ES-I3 (cell line): ENCODE data around the gene CRACDL.

Source experiments
- H3K36me3 ChIP-seq: 2 replicates; pipeline ENCODE4 v1.6.1; 2013; ENCODE audit warnings: mild to moderate bottlenecking, low read length, control low read depth, moderate library complexity; ENCODE audit not compliant: insufficient read depth
- H3K4me1 ChIP-seq: 2 replicates; pipeline ENCODE4 v1.6.1; 2013; ENCODE audit warnings: mild to moderate bottlenecking, control low read depth, low read length; ENCODE audit not compliant: insufficient read depth
- H3K9ac ChIP-seq: 2 replicates; pipeline ENCODE4 v1.6.1; 2013; ENCODE audit warnings: low read depth, mild to moderate bottlenecking, low read length, moderate library complexity
- H3K9me3 ChIP-seq: 2 replicates; pipeline ENCODE4 v1.6.1; 2013; ENCODE audit warnings: mild to moderate bottlenecking, low read length, moderate library complexity; ENCODE audit not compliant: control insufficient read depth, insufficient read depth

Gene CRACDL

DNA sequence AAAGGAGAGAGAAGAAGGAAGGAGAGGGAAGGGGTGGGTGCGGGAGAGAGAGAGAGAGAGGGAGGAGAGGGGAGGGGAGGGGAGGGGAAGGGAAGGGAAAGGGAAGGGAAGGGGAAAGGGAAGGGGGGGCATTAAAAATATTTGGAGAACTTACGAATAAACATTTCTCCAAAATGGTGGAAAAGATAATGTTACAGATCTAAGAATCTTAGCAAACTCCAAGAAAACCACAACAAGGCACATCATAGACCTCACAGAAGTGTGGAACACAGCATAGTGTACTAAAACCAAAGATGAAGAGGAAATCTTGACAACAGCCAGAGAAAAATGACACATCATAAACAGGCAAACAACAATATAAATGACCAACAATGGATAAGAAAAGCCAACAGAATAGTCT lies 83.1 kb downstream of the CRACDL start:
- H3K4me1 ChIP-seq = no peaks in the 10 kb centered on the region
- H3K36me3 ChIP-seq = no peaks in the 10 kb centered on the region
- no peak overlapping the region for H3K9ac ChIP-seq
- no peaks in the 10 kb centered on the region for H3K9me3 ChIP-seq

DNA sequence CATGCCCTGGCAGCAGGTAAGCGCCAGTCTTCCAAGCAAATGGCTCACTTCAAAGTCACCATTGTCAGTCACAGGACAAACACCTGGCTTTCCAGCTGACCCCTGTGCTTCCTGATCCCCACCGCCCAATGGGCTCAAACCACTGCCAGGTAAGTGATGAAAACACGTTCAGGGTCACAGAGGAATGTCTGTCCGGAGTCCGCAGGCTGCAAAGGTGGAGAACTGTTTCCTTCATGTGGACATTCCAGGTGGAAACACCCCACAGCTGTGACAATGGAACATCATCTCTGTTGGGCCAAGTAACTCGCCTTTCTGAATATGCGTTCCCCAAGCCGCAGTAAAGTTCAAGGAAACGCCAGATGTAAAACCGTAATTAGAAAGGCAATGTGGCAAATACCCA lies 86.0 kb downstream of the CRACDL start:
- H3K9me3 ChIP-seq = no peaks in the 10 kb centered on the region
- no peaks in the 10 kb centered on the region for H3K4me1 ChIP-seq
- no peaks in the 10 kb centered on the region for H3K36me3 ChIP-seq
- no peak overlapping the region for H3K9ac ChIP-seq

DNA sequence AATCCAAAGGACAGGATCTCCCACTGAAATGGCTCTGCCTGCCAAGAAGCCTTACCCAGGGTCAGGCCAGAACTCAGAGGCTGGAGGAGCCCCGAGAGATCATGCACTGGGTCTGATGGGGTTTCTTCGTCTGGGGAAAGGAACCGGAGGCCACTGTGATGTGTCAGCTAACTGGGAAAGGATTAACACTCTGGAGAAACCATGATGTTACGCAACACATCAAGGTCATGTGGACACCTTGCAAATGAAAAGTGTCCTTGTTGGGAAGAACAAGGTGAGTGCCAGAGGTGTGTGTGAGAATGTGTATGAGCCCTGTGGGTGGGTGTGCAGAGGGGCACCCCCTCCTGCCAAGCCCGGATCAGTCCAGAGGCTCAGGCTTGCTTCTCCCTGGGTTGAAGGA lies 86.9 kb downstream of the CRACDL start:
- Histone ChIP-seq H3K9me3 (no peaks in the 10 kb centered on the region), H3K4me1 (no peaks in the 10 kb centered on the region), H3K36me3 (no peaks in the 10 kb centered on the region), H3K9ac (no peak overlapping the region)

DNA sequence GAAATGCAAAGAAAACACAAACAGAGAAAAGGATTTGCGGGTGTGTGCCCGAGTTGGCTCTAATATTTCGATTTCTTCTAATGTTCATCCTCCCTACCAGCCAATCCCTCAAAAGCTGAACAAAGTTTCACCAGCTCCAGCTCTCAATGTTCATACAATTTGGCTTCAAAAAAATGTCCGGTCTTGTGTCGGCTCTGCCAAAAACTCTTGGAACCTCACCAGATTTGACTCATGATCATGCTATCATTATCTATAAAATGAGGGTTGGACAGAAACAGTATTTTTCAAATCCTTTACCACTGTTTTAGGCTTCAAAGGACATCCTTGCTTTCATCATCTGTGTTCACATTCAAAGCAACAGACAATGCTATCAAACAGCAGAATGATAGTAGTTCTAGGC lies 88.2 kb downstream of the CRACDL start:
- Histone ChIP-seq H3K4me1 (no peaks in the 10 kb centered on the region), H3K36me3 (no peaks in the 10 kb centered on the region), H3K9ac (no peak overlapping the region), H3K9me3 (no peaks in the 10 kb centered on the region)

DNA sequence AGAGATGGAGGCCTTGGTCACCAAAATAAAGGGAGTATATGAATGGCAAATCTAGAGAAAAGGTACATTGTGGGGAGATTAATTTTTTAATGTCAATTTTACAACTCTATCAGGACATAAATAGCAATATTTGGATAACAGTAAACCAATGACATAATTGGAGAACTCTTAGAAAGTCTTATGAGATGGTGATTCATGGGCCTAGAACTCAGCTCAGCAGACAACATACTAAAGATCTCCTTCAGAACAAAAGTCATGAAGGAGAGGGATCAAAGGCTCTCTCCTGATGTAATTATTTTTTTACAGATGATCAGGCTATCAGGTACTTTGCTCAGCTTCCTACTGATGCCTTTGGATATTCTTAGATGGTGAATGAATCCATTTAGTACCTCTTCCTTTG lies 90.0 kb downstream of the CRACDL start:
- Histone ChIP-seq H3K9ac (no peak overlapping the region), H3K4me1 (no peaks in the 10 kb centered on the region), H3K9me3 (no peaks in the 10 kb centered on the region), H3K36me3 (no peaks in the 10 kb centered on the region)

DNA sequence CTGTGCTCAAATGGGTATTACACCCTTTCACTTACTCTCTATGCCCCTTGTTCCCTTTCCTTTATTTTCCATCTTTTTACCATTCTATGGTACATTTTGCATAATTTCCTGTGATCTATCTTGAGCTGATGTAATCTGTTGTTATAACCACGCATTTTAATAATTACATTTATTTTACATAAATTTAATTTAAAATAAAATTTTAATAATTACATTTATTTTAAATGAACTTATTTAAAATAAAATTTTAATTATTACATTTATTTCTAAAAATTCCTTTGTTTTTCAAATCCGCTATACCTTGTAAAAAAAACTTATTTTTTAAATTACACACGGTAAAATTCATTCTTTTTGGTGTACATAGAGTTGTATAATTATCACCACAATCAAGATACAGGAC lies 93.9 kb downstream of the CRACDL start:
- no peaks in the 10 kb centered on the region for H3K9me3 ChIP-seq
- no peak overlapping the region for H3K9ac ChIP-seq
- no peaks in the 10 kb centered on the region for H3K36me3 ChIP-seq
- H3K4me1 ChIP-seq = no peaks in the 10 kb centered on the region

DNA sequence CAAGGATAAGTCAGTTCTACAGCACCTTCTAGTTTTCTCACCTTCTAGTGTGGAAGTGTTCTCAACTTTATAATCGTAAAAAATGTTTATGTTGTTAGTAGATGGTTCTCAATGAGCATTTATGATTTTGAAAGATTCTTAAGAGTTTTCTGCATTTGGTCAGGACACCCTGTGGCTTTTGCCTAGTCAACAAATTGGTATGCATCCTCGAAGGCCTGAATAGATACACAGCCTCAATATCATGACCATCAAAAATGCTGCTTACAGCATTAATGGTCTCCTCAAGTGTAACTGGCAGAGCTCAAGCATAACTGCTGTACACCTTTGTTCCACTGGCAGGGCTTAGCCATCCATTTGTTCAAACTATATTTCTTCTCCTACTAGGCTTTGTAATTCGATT lies 96.7 kb downstream of the CRACDL start:
- Histone ChIP-seq H3K36me3 (no peaks in the 10 kb centered on the region), H3K9ac (no peak overlapping the region), H3K9me3 (no peaks in the 10 kb centered on the region), H3K4me1 (no peaks in the 10 kb centered on the region)

DNA sequence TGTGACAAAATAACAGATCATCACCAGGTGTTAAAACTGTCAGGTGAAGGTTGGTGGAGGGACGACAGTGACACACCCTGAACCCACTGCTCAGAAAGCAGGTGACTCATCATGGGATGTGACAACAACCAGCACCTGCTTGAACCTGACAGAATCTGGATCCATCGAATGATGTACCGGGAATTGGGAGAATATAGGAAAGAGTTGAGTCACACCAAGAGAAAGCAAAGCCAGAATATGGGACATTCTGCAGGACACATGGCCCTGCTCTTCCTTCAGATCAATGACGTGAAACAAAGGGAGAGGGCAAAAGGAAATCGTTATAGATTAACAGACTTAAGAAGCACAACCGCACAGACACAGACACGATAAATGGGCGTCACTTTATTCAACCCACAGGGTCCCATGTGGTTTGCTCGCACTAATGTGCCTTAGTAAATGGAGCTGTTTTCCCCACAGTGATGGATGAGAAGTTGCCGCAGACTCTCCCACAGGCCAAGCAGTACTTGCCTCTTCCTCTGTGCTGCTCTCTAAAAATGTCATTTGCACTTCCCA lies 100.1 kb downstream of the CRACDL start:
- no peaks in the 10 kb centered on the region for H3K4me1 ChIP-seq
- no peaks in the 10 kb centered on the region for H3K36me3 ChIP-seq
- no peaks in the 10 kb centered on the region for H3K9me3 ChIP-seq
- no peak overlapping the region for H3K9ac ChIP-seq

DNA sequence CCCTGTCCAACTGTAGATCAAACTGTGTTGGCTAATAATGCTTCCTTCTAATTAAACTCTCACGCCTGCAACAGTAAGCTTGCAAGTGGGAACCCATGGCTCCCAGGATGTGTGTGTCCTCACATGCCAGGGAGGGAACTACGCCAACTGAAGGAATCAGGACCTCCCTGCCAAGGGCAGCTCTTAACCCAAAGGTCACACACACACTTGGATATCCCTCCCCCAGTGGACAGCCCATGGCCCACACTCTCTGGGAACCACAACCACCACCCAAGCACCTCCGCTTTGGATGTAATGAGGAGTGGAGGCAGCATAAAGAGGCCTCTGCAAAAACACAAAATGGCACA lies 102.1 kb downstream of the CRACDL start:
- no peaks in the 10 kb centered on the region for H3K36me3 ChIP-seq
- no peaks in the 10 kb centered on the region for H3K9me3 ChIP-seq
- no peaks in the 10 kb centered on the region for H3K4me1 ChIP-seq
- H3K9ac ChIP-seq = no peak overlapping the region

DNA sequence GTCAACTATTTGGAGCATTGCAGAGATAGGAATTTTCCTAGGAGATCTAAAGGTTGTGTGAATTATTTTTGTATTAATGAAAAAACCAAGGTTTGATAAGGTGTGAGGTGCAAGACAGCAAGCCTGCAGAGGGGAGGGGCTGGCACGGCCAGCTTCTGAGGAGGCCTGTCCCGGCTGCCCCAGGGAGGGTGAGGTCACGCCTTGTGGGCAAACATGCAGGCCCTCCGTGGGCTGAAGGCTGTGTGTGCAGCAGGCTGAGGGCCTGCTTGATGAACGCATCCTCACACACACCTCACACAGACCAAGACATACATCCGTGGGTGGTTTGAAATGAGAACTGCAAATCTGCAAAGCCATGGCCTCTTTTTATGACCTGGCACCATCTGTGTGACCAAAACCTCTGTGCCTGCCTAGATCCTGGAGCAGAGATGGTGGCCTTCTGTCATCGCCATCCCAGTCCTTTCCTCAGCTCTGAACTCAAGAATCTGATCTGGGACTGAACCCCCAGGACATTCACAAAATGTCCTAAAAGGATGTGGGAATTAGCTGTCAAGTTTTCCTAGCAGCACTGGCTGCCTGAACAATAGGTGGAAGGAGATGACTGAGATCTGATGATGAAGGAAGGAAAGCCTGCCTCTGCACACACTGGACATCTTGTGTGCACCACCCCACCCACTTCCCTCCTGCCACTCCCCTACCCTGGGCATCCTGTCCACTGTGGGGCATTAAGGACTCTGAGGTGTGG lies 102.7 kb downstream of the CRACDL start:
- H3K9me3 ChIP-seq = no peaks in the 10 kb centered on the region
- no peaks in the 10 kb centered on the region for H3K36me3 ChIP-seq
- no peak overlapping the region for H3K9ac ChIP-seq
- no peaks in the 10 kb centered on the region for H3K4me1 ChIP-seq

DNA sequence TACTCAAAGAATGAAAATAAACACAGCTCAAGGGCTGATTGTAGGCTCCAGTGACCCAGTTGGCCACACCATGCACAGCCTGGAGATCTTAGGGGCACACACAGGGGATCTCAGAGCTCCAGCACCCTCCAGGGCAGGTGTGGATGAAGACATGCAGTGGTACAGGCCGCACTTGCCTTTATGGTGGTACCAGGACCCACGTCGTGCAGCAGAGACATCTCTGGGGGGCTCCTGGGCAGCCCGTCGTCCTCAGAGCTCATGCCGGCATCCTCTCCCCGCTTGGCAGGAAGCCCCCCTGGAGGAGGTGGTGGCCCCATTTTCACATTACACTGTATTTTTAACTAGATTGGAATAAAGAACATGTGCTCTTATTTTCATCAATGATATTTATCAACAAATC lies 103.9 kb downstream of the CRACDL start:
- H3K9me3 ChIP-seq = no peaks in the 10 kb centered on the region
- no peaks in the 10 kb centered on the region for H3K36me3 ChIP-seq
- H3K9ac ChIP-seq = no peak overlapping the region
- H3K4me1 ChIP-seq = no peaks in the 10 kb centered on the region

DNA sequence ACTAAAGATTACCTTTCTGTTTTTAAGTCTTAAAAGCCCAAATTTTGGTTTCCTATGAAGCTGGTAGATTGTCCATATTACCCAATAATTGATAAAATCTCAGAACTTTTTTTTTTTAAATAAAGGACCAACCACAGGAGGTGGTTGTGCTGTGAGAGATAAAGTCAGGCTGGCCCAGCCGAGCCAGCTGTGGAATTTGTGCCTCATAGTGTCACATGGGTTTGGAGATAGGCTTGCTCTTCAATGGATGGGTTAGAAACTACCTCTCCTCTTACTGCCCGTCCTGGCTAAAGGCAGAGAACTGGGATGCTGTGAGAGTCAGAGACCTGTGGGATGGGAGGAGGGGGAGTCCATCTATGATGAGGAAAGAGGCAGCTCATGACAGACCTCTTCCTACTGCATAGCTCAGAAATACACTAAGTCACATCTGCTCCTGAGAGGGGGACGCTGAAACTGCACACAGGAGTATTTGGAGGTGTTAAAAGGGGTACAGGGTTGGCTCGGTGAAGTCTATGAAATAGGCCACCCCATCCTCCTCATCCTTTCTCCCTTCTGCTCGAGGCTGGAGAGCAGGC lies 105.4 kb downstream of the CRACDL start:
- Histone ChIP-seq H3K4me1 (no peaks in the 10 kb centered on the region), H3K36me3 (no peaks in the 10 kb centered on the region), H3K9me3 (no peaks in the 10 kb centered on the region)

DNA sequence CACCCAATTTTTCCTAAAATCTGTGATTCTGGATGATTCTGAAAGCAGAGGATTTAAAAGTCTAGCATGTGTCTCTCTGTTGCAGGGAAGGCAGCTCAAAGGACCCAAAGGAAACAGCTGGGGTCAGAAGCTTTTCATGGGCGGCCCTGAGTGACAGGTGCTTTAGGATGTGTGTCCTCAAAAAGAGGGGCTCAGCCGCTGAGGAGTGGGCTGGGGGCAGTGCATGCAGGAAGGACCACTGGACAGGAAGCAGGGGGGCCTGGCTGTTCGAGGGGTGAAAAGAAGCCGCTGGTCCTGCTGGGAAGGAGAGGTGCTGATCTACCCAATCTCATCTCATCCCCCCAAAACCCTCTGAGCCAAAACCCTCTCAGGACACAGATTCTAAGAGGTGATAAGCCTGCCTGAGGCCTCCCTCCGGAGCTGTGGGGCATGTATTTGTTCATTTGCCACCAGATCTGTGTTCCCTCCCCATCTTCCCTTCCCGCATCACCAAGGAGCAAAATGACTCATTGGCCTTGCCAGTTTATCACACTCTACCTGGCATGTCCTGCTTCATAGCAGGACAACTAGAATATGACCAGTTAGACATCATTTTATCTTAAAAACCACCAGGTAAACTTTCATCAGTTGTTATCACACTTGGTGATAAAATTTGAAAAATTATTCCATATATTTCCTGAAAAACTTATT lies 106.3 kb downstream of the CRACDL start:
- H3K4me1 ChIP-seq = no peaks in the 10 kb centered on the region
- no peak overlapping the region for H3K9ac ChIP-seq
- H3K9me3 ChIP-seq = no peaks in the 10 kb centered on the region
- no peaks in the 10 kb centered on the region for H3K36me3 ChIP-seq

More for the DNA sequence above, 105.4 kb downstream of the CRACDL start:
- no peak overlapping the region for H3K9ac ChIP-seq

DNA sequence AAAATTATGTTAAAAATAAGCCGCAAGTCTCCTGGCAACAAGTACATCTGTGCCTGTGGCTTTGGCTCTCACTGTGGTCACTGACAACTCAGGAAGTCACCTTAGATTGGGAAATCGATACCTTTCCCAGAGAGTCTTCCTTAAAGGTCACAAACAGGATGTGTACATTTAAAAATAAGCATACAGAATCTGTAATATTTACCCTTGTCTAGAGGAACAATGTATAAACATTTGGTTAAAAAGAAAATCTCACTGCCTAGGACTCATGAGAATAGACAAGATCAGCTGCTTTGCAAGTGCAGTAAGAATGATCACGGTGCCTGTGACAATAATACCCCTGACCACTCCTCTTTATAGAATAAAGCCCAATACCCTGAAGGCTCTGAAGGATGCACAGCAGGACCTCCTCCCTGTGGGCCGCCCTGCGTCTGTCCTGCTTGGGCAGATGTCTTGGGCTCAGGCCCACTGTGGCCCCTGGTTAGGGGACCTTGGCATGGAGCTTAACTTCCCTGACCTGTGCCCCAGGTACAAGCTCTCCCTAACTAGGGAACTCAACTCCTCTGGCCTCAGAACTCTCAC lies 107.1 kb downstream of the CRACDL start:
- H3K36me3 ChIP-seq = no peaks in the 10 kb centered on the region
- H3K9ac ChIP-seq = no peak overlapping the region
- H3K9me3 ChIP-seq = no peaks in the 10 kb centered on the region
- no peaks in the 10 kb centered on the region for H3K4me1 ChIP-seq

DNA sequence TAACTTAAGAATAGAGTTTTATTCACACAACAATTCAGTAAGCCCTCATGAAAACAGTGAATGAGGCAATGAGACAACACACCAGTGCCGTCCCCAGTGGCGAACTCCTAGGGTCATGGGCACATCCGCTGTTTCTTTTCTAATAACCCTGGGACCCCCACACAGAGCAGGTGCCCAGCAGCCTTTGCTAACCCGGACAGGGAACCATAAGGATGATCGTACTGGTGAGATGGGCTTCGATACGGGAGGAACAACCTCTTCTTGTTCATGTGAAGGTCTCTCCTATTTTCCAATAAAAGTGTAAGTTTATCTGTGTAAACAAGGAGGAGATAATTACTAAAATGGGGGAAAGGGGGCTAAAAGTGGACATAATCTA lies 107.7 kb downstream of the CRACDL start:
- no peaks in the 10 kb centered on the region for H3K36me3 ChIP-seq
- no peak overlapping the region for H3K9ac ChIP-seq
- H3K4me1 ChIP-seq = no peaks in the 10 kb centered on the region
- H3K9me3 ChIP-seq = no peaks in the 10 kb centered on the region
